OCI-LY1 (cell line): ENCODE results near the gene RPL32.
"Not testable (repeated sequence)": the region's sequence is repeated elsewhere in the genome, so short reads cannot be mapped to it uniquely, and the experiment has no call there.

Experiments used
- H2AFZ ChIP-seq: fragments of 200-600 bp; sonication (generic), shearing (Covaris generic); 2 replicates; pipeline ENCODE4 v1.6.0; 2014; ENCODE audit warnings: antibody characterized with exemption, mild to moderate bottlenecking, low read length
- H3F3A ChIP-seq: fragments of 200-600 bp; sonication (generic), shearing (Covaris generic); 2 replicates; pipeline ENCODE4 v1.6.0; 2014; ENCODE audit warnings: mild to moderate bottlenecking, antibody characterized with exemption, low read length, moderate library complexity; ENCODE audit not compliant: insufficient read depth
- H3K27ac ChIP-seq: fragments of 200-600 bp; sonication (generic); 2 replicates; pipeline ENCODE4 v1.5.1; 2014; ENCODE audit warnings: low read length, mixed run types, mild to moderate bottlenecking, low read depth; ENCODE audit not compliant: poor library complexity, severe bottlenecking
- H3K27me3 ChIP-seq: fragments of 200-600 bp; sonication (generic); 2 replicates; pipeline ENCODE4 v1.6.0; 2014; ENCODE audit warnings: antibody characterized with exemption, mild to moderate bottlenecking, low read length, moderate library complexity; ENCODE audit not compliant: insufficient read depth
- H3K36me3 ChIP-seq: fragments of 200-600 bp; sonication (generic); 2 replicates; pipeline ENCODE4 v1.6.1; 2014; ENCODE audit warnings: mild to moderate bottlenecking, antibody characterized with exemption, low read length, moderate library complexity, mixed read lengths; ENCODE audit not compliant: insufficient read depth
- H3K4me1 ChIP-seq: fragments of 200-600 bp; sonication (generic); 2 replicates; pipeline ENCODE4 v1.5.1; 2014; ENCODE audit warnings: mild to moderate bottlenecking, low read length, moderate library complexity; ENCODE audit not compliant: insufficient read depth, severe bottlenecking
- H3K4me2 ChIP-seq: fragments of 200-600 bp; sonication (generic), shearing (Covaris generic); 2 replicates; pipeline ENCODE4 v1.6.1; 2014; ENCODE audit warnings: low read length
- H3K4me3 ChIP-seq: fragments of 200-600 bp; sonication (generic); 2 replicates; pipeline ENCODE4 v1.5.1; 2014; ENCODE audit warnings: low read length, low read depth, mild to moderate bottlenecking, mixed read lengths; ENCODE audit not compliant: poor library complexity, severe bottlenecking
- H3K79me2 ChIP-seq: fragments of 200-600 bp; shearing (Covaris generic); 2 replicates; pipeline ENCODE4 v1.6.1; 2016; ENCODE audit warnings: mixed run types, low read length, mixed read lengths; ENCODE audit not compliant: insufficient read depth
- H3K9ac ChIP-seq: fragments of 200-600 bp; sonication (generic), shearing (Covaris generic); 2 replicates; pipeline ENCODE4 v1.6.1; 2014; ENCODE audit warnings: mild to moderate bottlenecking, low read length, mixed read lengths
- H3K9me2 ChIP-seq: fragments of 200-600 bp; sonication (generic), shearing (Covaris generic); 2 replicates; pipeline ENCODE4 v1.6.1; 2014; ENCODE audit warnings: low read depth, mild to moderate bottlenecking, low read length, mixed read lengths
- H3K9me3 ChIP-seq: fragments of 200-600 bp; shearing (Covaris generic); 2 replicates; pipeline ENCODE4 v1.6.1; 2014; ENCODE audit warnings: low read length, mixed read lengths
- H4K20me1 ChIP-seq: fragments of 200-600 bp; sonication (generic), shearing (Covaris generic); 2 replicates; pipeline ENCODE4 v1.6.0; 2016; ENCODE audit warnings: mild to moderate bottlenecking, low read length; ENCODE audit not compliant: insufficient read depth
- CTCF ChIP-seq: fragments of 200-600 bp; sonication (generic), shearing (Covaris generic); IDR thresholded peaks from 2 replicates; pipeline ENCODE4 v1.5.1; 2017; ENCODE audit warnings: mild to moderate bottlenecking, antibody characterized with exemption, low read length, moderate library complexity, mixed read lengths
- EZH2 ChIP-seq: fragments of 200-600 bp; sonication (generic), shearing (Covaris generic); IDR thresholded peaks from 2 replicates; pipeline ENCODE4 v1.8.0; 2017; ENCODE audit warnings: borderline replicate concordance, mixed run types, mild to moderate bottlenecking, antibody characterized with exemption, low read length, moderate library complexity, mixed read lengths

RPL32 gene

GRCh38 chr3:12859840-12860239, 18.5 kb upstream of the RPL32 start:
- no peaks in the 10 kb centered on the region for H3K9me2 ChIP-seq
- no peaks in the 10 kb centered on the region for H4K20me1 ChIP-seq
- H3K4me2 ChIP-seq = no peak overlapping the region
- H3K27me3 ChIP-seq = peaks cover 9% of the 10 kb centered on the region; the same call in 1 of the 2 replicates
- H3K79me2 ChIP-seq = no peaks in the 10 kb centered on the region
- H3K27ac ChIP-seq = no peak overlapping the region
- no peaks in the 10 kb centered on the region for H3F3A ChIP-seq
- TF ChIP-seq EZH2 = no peak
- no peak for TF ChIP-seq CTCF
- no peaks in the 10 kb centered on the region for H3K36me3 ChIP-seq
- H3K4me1 ChIP-seq = no peaks in the 10 kb centered on the region
- no peak overlapping the region for H3K4me3 ChIP-seq
- H3K9ac ChIP-seq = no peak overlapping the region
- H2AFZ ChIP-seq = no peak overlapping the region
- H3K9me3 ChIP-seq = no peaks in the 10 kb centered on the region

- H3K4me1 ChIP-seq = no peaks in the 10 kb centered on the region
- no peak overlapping the region for H3K4me3 ChIP-seq
- no peaks in the 10 kb centered on the region for H4K20me1 ChIP-seq
- H3K4me2 ChIP-seq = no peak overlapping the region
- no peak overlapping the region for H3K9ac ChIP-seq
- no peak overlapping the region for H2AFZ ChIP-seq
- no peaks in the 10 kb centered on the region for H3K9me3 ChIP-seq
- H3K27ac ChIP-seq = no peak overlapping the region
- H3K36me3 ChIP-seq = no peaks in the 10 kb centered on the region
- H3K79me2 ChIP-seq = no peaks in the 10 kb centered on the region
- H3F3A ChIP-seq = no peaks in the 10 kb centered on the region
- no peak for TF ChIP-seq CTCF
- no peak for TF ChIP-seq EZH2
- H3K27me3 ChIP-seq = peaks cover 4% of the 10 kb centered on the region; the same call in 1 of the 2 replicates
- H3K9me2 ChIP-seq = no peaks in the 10 kb centered on the region
Measured at GRCh38 chr3:12856626-12857025, 15.3 kb upstream of the RPL32 start.

GRCh38 chr3:12854565-12854964, 13.2 kb upstream of the RPL32 start:
- no peaks in the 10 kb centered on the region for H3K4me1 ChIP-seq
- no peaks in the 10 kb centered on the region for H3K9me2 ChIP-seq
- H3K27ac ChIP-seq = no peak overlapping the region
- H3K36me3 ChIP-seq = no peaks in the 10 kb centered on the region
- no peak overlapping the region for H3K4me2 ChIP-seq
- no peak overlapping the region for H3K4me3 ChIP-seq
- H3F3A ChIP-seq = no peaks in the 10 kb centered on the region
- H3K27me3 ChIP-seq = peaks cover 4% of the 10 kb centered on the region; the same call in 1 of the 2 replicates
- no peak for TF ChIP-seq EZH2
- no peak for TF ChIP-seq CTCF
- no peak overlapping the region for H2AFZ ChIP-seq
- no peaks in the 10 kb centered on the region for H3K79me2 ChIP-seq
- H3K9me3 ChIP-seq = no peaks in the 10 kb centered on the region
- no peak overlapping the region for H3K9ac ChIP-seq
- no peaks in the 10 kb centered on the region for H4K20me1 ChIP-seq

GRCh38 chr3:12853847-12854246, 12.5 kb upstream of the RPL32 start:
- not testable (repeated sequence) for H3K36me3 ChIP-seq, H3K27ac ChIP-seq, H3K27me3 ChIP-seq, H3K4me3 ChIP-seq, H3F3A ChIP-seq, H4K20me1 ChIP-seq, H3K4me2 ChIP-seq, H3K79me2 ChIP-seq, H2AFZ ChIP-seq, H3K4me1 ChIP-seq, H3K9ac ChIP-seq, H3K9me2 ChIP-seq, H3K9me3 ChIP-seq
